ENCODE measurements around the gene MVD. TPM values are rescaled to one million over a fixed set of nuclear protein-coding genes. Genes with fewer than 3 reads are reported as not detected.
A peak's percentile ranks its signal among the peaks of the same experiment; 100 is the strongest.

The MVD gene
- total RNA-seq, 3 donors from 2014 or later (not counting 1 experiment from before 2014, with no cell fraction given) = 176 to 271 (median 185) TPM

GRCh38 chr16:88697831-88698615, 35.1 kb upstream of the MVD start:
- no peaks in the 10 kb centered on the region for H3K27me3 ChIP-seq (ENCODE audit: control insufficient read depth, insufficient read depth, low read length)
- intact Hi-C loops (cut with micrococcal nuclease) = no loop called here
- 81% methylated on average over 37 of the region's 37 CpGs for WGBS (ENCODE audit: insufficient coverage)

DNA sequence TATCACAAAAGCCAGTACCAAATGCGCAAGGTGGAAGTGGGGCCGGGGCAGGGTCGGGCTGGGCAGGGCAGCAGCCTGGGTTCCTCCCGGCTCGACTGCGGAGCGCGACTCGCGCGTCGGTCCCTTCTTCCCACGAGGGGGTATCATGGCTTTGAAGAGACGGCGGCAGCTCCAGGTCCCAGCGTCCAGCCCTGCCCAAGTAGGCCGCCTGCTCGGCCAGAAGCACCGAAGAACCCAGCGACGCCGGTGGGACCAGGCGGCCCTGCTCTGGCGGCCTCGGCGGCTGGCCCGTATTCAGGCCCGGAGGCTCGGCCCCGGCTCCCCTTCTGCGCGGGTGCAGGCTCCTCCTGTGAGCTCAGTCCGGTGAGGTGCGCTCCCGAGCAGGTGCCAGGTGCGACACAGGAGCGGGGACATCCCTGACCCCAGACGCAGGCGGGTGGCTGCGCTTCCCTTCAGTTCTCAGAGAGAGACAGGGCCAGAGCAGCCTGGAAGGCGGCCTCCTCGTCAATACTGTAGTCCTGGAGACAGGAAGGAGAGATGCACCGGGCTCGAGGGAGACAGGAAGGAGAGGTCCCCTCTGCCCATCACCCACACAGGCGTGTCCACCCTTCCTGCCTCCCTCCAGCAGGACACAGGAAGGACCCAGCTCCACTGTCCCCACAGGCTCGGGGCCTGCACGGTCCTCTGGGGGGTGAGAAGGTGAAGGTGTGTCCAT, 34.4 kb upstream of the MVD start:
- peaks cover 70% of the 10 kb centered on the region for H3K4me1 ChIP-seq (ENCODE audit: control insufficient read depth, insufficient read depth, low read length)
- intact Hi-C loops (cut with micrococcal nuclease) = no loop called here
- peaks cover 52% of the 10 kb centered on the region for H3K36me3 ChIP-seq (ENCODE audit: control insufficient read depth, insufficient read depth, low read length)
- DNase-seq = no peak
- H3K27ac ChIP-seq (ENCODE audit: low read length) = no peak overlapping the region
- H3K9me3 Mint-ChIP-seq = no peaks in the 10 kb centered on the region
- H3K4me3 ChIP-seq (ENCODE audit: low read length) = no peak overlapping the region
- no peaks in the 10 kb centered on the region for H3K9me3 ChIP-seq (ENCODE audit: control insufficient read depth, insufficient read depth, low read length)
- WGBS (ENCODE audit: insufficient coverage) = 94% methylated on average over 44 of the region's 47 CpGs
- H3K27me3 Mint-ChIP-seq (ENCODE audit: low read depth in 2 of 2) = no peaks in the 10 kb centered on the region
- no peak for TF ChIP-seq CTCF (IDR thresholded peaks at IDR 0.05)
- H3K27ac Mint-ChIP-seq = peak overlapping the region; percentile 73
- H3K4me3 Mint-ChIP-seq = peak overlapping the region; percentile 31
- peaks cover 32 to 51% of the 10 kb centered on the region in 2 donors for H3K4me1 Mint-ChIP-seq
- no peaks in the 10 kb centered on the region for H3K36me3 Mint-ChIP-seq
- ATAC-seq = no peak
- H3K27me3 ChIP-seq (ENCODE audit: control insufficient read depth, insufficient read depth, low read length) = no peaks in the 10 kb centered on the region

More at GRCh38 chr16:88697831-88698615, 35.1 kb upstream of the MVD start:
- Mint-ChIP-seq H3K27me3 (ENCODE audit: low read depth in 2 of 2) (no peaks in the 10 kb centered on the region), H3K27ac (peak overlapping the region; percentile 73), H3K9me3 (no peaks in the 10 kb centered on the region), H3K36me3 (no peaks in the 10 kb centered on the region), H3K4me3 (peak overlapping the region; percentile 31), H3K4me1 (peaks cover 34 to 52% of the 10 kb centered on the region in 2 donors)
- Histone ChIP-seq H3K4me1 (ENCODE audit: control insufficient read depth, insufficient read depth, low read length) (peaks cover 70% of the 10 kb centered on the region), H3K9me3 (ENCODE audit: control insufficient read depth, insufficient read depth, low read length) (no peaks in the 10 kb centered on the region), H3K36me3 (ENCODE audit: control insufficient read depth, insufficient read depth, low read length) (peaks cover 55% of the 10 kb centered on the region), H3K4me3 (ENCODE audit: low read length) (no peak overlapping the region), H3K27ac (ENCODE audit: low read length) (no peak overlapping the region)
- DNase-seq = peak in 1 of 2 donors; percentile 62
- TF ChIP-seq CTCF (IDR thresholded peaks at IDR 0.05) = no peak
- no peak for ATAC-seq

GRCh38 chr16:88696441-88696840, 33.5 kb upstream of the MVD start:
- H3K9me3 ChIP-seq (ENCODE audit: control insufficient read depth, insufficient read depth, low read length) = no peaks in the 10 kb centered on the region
- H3K4me3 ChIP-seq (ENCODE audit: low read length) = no peak overlapping the region
- no peaks in the 10 kb centered on the region for H3K9me3 Mint-ChIP-seq
- H3K27me3 ChIP-seq (ENCODE audit: control insufficient read depth, insufficient read depth, low read length) = no peaks in the 10 kb centered on the region
- DNase-seq (no peak), ATAC-seq (no peak)
- no peaks in the 10 kb centered on the region for H3K27me3 Mint-ChIP-seq (ENCODE audit: low read depth in 2 of 2)
- peaks cover 52% of the 10 kb centered on the region for H3K36me3 ChIP-seq (ENCODE audit: control insufficient read depth, insufficient read depth, low read length)
- no peak overlapping the region for H3K27ac ChIP-seq (ENCODE audit: low read length)
- H3K4me1 Mint-ChIP-seq = peaks cover 25 to 50% of the 10 kb centered on the region in 2 donors
- intact Hi-C loops (cut with micrococcal nuclease) = no loop called here
- no peak for TF ChIP-seq CTCF (IDR thresholded peaks at IDR 0.05)
- no peaks in the 10 kb centered on the region for H3K36me3 Mint-ChIP-seq
- H3K4me3 Mint-ChIP-seq = no peak overlapping the region
- peak overlapping the region in 1 of 2 donors; percentile 73 for H3K27ac Mint-ChIP-seq
- WGBS (ENCODE audit: insufficient coverage) = 90% methylated on average over 14 of the region's 14 CpGs
- H3K4me1 ChIP-seq (ENCODE audit: control insufficient read depth, insufficient read depth, low read length) = peaks cover 70% of the 10 kb centered on the region

Measured in natural killer cell (primary cell).